ENCODE data around the gene ZNF609.

The ZNF609 gene

DNA sequence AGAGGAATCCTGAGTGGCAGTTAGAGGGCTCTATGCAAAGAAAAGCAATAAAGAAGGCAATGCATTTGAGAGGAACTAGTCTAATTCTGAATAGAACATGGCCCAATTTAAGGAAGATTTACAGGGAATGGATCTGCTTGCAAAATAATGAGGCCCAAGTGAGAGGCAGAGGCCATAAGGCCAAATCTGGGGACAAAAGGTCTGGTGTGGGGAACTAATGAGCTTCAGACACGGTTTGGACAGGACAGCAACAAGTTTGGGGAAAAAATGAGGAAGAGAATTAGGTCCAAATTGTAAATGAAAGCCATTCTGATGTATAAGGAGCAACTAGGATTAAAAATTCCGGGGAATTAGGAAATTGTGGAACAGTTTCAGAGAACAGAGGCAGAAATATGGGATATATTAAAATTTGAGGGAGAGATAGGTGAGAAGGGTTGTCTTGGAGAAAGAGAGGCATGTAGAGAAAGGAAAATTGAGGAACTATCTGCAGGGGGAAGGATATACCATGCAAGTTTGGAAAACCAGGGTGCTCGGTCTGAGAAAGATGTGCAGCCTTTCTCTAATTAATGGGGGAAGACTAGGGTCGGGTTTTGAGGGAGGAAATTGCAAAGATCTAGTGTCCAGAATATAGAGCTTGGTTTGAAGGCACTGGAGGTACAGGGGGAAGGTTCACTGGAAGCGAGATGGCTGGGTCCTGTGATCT lies 241.3 kb downstream of the ZNF609 start:
- DNase-seq, result no peak

DNA sequence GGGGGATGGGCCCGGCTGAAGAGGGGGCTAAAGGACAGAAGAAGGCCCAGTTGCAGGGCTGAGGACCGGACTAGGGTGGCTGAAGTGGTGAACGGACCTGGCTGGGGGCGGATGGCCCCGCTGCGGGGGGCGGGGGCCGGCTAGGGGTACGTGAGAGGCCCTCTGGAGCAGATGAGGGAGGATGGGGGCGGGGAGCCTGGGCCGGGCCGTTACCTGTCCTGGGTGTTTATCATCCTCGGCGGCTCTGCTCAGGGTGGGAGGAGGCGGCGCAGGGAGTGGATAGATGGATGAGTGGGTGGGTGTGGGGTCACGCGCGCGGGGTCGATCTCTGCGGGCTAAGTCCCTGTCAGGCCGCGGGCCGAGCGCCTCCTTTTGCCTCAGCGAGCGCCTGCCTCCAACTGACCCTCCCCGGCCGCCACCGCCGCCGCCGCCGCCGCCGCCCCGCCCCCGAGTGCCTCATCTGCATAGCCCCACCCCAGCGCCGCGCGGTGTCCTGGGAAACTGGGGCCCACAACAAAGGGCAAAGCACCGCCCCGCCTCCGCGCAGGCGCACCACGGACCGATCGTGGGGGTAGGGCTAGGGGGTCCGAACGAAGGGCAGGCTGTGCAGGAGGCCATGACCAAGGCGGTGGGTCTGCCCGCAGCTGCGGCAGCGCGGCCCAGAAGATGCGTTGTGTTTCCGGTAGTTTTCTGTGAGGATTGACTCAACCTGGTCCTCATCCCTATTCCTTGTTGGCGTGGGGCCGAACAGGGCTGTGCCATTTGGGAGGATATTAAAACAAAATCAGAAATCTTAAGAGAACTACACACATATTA lies 242.6 kb downstream of the ZNF609 start:
- peak; percentile 98 for DNase-seq

DNA sequence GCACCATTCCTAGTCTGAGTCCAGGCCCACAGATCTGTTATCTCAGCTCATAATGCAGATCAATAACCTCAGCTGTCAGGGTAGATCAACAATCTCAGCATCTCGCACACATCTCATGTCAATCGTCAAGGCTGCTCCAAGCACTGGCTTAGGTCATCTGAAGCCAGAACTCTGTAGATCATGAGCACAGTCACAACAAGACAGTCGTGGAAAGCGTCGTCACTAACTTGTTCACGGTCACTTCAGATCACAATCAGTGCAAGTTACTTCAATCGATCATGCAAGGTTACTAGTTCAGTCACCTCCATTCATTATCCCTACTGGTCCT lies 243.2 kb downstream of the ZNF609 start:
- DNase-seq, result no peak

DNA sequence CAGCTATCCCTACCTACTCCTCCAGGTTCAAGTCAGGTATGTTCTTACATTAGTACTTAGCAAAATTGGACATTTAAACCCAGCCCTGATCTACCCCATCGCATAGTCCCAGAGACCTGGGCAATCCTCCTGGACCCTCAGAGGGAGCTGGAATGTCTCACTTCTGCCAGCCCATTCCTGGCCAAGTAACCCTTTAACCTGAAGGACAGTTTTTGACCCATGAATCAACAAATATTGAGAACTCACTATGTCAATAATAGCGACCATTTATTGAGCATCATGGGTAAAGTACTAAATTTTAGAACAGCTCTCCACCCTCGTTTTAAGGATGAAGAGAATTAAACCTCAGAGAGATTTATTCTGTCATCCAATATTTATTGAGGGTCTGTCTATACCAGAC lies 244.6 kb downstream of the ZNF609 start:
- DNase-seq, result no peak

DNA sequence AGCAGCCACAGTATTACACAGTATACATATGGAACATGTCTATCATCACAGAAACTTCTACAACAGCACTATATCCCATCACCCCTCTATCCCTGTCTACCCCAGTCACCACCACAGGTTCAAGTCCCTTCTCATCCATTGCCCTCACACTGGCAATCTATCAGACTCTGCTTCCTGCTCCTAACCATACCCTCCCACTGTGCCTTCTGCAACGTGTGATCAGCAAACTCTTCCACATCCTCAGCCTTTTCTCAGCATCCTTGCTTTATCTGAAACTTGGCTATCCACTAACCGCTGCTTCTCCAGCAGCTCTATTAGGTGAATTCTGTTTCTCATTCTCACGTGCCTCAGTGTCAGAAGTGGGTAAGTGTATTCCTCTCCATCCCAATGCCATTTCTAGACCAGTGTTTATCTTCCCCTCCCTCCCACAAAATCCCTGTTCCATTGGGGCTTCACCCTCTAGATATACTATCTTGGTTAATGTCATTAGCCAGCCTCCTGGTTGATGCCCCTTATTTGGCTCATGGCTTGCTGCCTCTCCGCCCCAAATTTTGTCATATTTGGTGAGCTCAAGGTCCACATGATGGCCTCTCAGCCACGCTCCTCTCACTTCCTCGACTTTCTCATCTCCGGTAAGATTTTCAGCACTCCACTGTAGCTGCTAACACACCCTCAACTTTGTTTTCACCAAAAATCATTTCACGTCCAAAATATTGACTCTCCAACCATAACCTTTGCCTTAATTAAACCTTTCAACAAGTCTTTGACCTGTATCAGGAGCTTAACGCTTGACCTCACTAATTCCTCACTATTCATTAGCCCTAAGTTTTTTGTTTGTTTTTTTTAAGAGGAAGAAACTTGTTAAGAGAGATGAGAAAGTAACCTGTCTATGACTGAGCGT lies 245.9 kb downstream of the ZNF609 start:
- DNase-seq, result no peak

DNA sequence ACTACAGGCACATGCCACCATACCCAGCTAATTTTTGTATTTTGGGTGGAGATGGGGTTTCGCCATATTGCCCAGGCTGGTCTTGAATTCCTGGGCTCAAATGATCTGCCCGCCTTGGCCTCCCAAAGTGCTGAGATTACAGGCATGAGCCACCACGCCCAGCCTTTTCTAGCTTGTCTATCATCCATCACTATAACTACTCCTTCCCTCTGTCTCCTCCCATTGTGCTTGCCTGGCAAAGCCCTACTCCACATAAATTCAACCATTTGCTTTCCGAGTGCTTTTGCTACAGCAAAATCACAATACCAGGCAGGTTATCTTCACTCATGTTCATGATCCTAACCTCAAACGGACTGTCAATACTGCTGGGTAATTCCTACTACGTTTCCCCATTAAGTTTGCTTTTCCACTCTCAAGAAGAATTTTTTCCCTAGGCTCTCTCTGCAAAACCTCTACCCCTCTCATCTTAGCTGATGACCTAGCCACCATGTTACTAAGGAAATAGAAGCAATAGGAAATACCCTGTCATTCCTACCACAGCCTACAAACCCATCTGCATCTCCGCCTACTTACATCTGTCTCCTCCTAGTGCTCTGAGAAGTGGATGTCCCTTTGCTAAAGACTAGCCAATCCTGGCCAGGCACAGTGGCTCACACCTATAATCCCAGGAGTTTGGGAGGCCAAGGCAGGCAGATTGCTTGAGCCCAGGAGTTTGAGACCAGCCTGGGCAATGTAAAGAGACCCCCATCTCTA lies 250.5 kb downstream of the ZNF609 start:
- DNase-seq, result no peak

DNA sequence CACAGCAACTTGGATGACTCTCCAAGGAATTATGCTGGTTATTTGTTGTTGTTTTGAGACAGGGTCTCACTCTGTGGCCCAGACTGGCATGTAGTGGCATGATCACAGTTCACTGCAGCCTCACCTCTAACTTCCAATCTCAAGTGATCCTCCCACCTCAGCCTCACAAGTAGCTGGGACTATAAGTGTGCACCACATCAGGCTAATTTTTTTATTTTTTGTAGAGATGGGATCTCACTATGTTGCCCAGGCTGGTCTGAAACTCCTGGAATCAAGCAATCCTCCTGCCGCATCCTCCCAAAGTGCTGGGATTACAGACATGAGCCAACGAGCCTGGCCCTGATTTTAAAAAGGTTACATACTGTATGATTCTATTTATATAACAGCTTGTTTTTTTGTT lies 252.0 kb downstream of the ZNF609 start:
- DNase-seq, result no peak

DNA sequence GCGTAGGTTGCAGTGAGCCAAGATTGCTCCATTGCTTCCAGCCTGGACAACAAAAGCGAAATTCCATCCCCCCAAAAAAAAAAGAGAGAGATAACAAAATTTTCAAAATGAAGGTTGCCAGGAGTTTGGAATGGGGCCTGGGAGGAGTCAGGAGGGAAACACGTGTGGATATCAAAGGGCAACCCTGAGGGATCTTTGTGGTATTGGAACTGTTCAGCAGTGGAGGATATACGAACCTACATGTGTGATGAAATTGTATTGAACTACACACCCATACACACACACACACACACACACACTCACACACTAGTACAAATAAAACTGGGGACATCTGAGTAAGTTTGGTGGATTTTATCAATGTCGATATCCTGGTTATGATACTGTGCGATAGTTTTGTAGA lies 253.2 kb downstream of the ZNF609 start:
- no peak for DNase-seq

DNA sequence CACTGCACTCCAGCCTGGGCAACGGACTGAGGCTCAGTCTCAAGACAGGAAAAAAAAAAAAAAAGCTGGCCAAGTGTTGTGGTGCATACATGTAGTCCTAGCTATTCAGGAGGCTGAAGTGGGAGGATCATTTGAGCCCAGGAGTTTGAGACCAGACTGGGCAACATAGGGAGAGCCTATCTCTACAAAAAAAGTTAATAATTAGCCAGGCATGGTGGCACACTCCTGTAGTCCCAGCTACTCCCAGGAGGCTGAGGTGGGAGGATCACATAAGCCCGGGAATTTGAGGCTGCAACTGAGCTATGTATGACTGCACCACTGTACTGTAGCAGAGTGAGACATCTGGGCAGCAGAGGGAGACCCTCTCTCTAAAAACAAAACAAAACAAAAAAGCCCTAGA lies 256.1 kb downstream of the ZNF609 start:
- DNase-seq, result no peak

DNA sequence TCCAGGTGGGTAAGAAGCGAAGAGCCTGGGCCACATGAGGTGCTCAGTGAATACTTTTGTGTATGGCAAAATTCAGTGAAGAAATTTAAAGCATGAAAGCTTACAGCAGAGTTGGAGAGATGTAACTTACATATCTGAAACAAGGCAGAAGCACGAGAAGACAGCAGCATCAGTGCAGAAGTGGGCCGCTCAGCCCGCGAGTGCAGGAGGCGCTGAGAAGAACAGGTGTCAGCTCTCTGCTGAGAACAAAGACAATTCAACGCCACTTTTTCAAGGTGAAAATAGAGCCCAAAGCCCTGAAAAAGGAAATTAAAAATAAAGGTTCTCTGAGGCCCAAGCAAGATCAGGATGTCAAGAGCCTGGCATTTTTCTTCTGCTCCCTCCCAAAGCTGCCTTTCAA lies 256.8 kb downstream of the ZNF609 start:
- no peak for DNase-seq

DNA sequence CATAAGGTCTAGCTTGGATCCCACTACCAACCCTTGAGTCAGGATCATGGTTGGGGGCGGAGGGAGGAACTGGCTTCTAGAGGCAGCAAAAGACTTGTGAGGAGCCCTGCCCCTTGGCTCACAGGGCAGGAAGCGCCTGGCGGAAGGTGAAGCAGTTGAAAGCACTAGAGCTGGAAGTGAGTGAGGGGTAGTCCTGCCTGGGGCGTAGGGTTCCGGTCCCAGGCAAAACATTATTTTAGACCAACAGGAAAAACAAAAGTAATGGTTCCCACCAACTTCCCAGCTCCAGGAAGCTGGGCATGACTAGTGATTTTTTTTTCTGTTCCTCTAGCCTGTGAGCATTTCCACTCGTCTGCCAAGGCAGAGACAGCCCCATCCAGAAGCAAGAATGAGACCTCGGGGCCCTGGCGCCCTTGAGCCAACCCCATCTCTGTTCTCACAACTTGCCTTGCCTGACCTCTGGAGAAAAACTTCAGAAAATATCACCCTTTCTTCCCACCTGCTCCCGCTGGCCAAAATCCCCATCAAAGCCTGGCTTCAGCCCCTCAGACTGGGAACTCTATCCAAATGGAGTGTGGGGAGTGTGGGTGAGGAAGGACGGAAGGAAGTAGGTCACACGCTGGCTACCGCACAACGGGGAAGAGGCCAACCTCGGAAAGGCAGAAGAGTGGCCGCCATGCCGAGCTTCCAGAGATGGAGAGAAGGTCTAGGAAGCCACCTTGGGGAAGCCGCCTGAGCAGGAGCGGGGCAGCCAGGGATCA lies 257.5 kb downstream of the ZNF609 start:
- no peak for DNase-seq

DNA sequence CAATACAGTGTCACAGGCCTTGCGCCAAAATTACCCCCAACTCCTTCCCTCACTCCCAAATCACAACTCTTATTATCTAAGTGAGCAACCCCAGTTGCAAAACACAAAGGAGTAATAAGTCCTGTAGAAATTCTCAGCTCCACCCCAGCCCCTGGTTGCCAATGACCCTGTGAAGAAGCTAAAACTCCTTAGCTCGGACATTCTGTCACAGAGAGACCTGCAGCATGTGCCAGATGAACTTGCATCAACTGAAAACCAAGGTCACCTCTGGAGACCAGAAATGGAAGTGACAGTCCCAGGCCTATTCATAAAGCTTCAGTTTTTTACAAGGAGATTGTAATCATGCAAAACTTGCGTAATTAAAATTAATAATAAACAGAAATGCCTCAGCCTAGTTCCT lies 259.8 kb downstream of the ZNF609 start:
- no peak for DNase-seq

DNA sequence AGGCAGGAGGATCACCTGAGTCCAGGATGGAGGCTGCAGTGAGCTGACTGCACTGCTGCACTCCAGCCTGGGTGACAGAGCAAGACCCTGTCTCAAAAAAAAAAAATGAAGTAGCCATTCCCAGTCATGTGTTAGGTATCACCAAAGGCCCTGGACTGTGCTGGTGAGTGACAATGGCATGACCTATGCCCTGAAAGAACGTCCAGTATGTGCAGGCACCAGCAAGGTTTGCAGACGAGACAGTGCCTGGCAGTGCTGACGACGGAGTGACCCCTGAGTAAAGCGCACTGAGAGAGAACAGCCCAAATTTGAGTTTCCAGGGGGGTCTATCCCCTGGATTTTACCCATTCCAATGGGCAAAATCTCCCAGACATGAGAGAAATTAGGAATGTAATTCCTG lies 269.8 kb downstream of the ZNF609 start:
- DNase-seq, result no peak

DNA sequence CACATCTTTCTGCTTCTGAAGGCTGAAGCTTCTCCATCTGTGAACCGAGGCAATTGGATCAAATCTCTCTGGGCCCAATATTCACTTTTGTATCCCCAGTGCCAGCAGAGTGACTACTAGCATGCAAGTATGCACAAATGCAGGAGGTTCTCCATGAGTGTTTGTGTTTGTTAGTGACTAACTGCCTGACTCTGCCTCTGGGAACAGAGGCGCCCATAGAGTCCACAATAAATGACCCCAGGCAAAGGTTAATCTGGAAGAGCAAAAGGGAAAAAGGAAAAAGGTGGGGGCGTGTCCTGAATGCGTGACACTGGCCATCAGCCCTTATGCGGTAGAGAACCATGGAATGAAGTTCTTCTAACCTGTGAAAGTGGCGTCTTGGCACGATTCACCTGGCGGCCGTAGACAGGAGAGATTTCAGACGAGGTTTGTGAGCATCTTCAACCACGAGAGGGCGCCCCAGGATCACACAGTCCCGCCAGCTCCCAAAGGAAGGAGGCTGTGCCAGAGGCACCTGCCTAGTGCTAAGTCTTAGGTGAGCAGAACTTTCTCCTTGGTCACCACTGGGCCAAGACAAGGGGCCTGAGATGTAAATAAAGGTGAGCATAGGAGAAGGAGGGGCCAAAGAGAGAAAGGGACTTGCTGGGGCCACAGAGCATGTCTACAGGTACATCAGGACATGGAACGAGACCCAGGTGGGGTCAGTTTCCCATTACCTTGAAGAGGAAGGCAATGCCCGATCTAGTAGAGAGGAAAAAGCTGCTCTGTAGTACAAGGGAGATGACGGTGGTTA lies 270.8 kb downstream of the ZNF609 start:
- peak; percentile 94 for DNase-seq

DNA sequence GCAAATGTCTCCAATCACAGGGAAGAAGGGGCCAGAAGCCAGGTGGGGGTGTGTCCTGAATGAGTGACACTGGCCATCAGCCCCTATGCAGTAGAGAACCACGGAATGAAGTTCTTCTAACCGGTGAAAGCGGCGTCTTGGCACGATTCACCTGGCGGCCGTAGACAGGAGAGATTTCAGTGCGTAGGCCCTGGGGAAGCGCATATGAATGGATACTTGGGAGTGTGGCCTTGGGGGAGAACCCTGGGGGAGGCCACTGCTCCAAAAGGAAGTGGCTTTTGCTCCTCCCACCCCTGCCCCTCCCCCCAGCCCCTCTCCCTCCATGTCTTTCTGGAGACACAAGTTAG lies 271.4 kb downstream of the ZNF609 start:
- DNase-seq, result no peak

DNA sequence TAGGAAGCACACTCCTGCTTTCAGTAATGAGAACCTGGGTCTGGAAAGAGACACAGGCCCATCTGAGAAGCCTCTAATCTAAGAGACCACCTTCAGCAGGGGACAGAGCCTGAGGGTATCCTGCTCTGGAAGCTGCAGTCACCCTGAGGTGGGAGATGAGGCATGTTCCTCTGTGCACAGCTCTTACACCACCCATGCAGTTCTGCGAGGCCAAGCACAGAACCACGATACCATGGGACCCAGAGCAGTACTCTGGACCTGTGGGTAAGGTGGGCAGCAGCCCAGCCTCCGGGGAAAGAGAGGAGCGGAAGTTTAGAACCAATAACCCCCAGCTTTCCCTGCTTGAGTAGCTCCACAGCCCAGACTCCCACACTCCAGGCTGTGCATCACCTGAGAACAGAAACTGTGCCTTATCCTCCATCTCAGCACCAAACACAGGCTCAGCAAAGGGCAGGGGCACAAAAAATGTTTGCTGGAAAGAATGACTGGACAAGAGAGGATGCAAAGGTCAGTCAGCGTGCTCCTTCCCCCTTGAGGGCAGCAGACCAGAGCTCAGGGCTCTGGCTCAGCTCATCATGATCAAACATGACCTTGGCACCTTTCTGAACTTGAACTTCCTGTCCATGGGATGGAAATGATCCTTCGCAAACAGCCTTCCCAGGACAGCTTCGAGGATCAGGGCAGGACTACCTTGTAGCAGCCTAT lies 271.9 kb downstream of the ZNF609 start:
- no peak for DNase-seq
